NCI-H1930 (cell line): ENCODE results near the gene SNX25.

Experiments used
- DNase-seq, 2 experiments: peaks; one replicate each; lab custom pipeline; 2025; lab: John Stamatoyannopoulos, UW

Gene SNX25

DNA sequence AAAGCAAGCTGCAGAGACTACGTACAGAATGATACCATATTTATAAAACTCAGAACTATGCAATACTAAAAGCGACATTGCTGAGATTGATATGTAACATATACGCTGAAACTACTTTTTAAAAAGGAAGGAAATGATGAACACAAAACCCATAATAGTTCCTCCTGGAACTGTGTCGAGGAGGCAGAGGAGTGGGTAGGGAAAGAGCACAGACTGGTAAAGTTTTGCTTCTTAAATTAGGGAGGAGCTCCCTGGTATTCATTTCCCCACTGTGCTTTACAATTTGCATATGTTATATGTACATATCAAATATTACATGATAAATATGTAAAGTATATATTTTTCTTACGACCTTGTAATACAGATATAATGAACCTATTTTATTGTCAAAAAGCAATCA, 202.5 kb downstream of the SNX25 start:
- DNase-seq, result no peak

DNA sequence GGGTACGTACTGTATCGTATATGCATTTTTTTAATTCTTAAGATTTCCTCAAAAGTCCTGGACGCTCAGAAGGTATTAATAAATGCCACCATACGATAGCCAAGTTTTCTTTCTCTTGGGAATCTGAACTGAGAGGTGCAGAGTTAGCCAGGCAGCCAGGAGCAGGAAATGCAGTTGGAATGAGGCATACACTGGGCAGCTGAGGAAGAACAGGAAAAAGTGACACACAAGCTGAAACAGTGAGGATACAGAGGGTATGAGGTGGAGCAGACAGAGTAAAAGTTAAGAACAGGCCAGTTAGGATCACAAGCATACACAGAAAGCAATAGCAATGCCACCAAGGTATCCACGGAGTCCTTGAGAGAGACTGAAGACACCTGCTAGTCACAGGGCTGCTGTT, 203.0 kb downstream of the SNX25 start:
- no peak for DNase-seq
